HK-2 (cell line): ENCODE results near the gene CALHM6.
A peak's percentile ranks its signal among the peaks of the same experiment; 100 is the strongest.

Experiments
- DNase-seq: peaks from one replicate; pipeline ENCODE4 v3.0.0-alpha.2; 2018; ENCODE audit not compliant: unreplicated experiment

Gene CALHM6

GRCh38 chr6:116445102-116445501 lies 16.1 kb upstream of the CALHM6 start:
- no peak for DNase-seq

- DNase-seq, result no peak
Observed at GRCh38 chr6:116446399-116446798, 14.8 kb upstream of the CALHM6 start.

DNA sequence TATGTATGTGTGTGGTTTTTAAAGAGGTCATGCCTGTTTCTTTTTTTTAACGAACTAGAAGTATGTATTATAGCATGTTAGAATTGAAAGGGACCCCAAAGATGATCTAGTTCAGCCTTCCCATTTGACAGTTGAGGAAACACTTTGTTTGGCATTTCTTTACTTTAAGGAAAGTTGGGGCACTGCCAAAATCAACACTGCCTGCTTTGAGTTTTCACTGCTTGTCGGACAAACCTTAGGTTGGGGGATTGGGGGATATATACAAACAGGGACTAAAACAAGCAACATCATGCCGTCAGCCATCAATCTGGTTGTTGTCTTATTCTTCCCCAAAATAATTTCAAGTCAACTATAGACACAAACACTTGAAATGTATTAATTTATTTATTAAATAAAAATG lies 14.1 kb upstream of the CALHM6 start:
- DNase-seq, result no peak

- peak; percentile 31 for DNase-seq
Observed at GRCh38 chr6:116447496-116448011, 13.6 kb upstream of the CALHM6 start.

GRCh38 chr6:116449565-116449964 lies 11.6 kb upstream of the CALHM6 start:
- DNase-seq, result no peak

DNA sequence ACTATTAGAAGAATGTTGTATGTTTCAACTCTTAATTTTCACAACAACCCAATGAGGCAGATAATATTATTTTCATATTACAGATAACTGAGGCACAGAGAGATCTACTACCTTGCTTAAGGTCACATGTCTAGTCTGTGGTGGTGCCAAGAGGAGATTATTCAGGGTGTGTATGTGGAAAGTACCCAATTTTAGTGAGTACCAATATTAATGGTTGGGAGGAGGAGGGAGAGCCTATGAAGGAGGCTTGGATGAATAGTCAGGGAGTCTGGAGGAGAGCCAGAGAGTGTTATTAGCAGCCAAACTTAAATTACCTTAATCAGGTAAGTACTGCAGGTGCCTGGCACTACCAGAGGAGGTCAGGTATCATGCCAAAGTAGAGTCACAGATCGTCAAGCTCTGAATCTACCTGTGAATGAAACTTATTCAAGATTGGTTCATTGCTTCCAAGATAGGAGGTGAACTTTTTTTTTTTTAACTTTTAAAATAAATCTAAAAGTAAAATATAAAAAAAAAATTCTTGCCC lies 10.9 kb upstream of the CALHM6 start:
- DNase-seq, result no peak

GRCh38 chr6:116450769-116451740 lies 10.1 kb upstream of the CALHM6 start:
- DNase-seq, result no peak

- DNase-seq, result no peak
Observed at GRCh38 chr6:116451916-116452315, 9.3 kb upstream of the CALHM6 start.

DNA sequence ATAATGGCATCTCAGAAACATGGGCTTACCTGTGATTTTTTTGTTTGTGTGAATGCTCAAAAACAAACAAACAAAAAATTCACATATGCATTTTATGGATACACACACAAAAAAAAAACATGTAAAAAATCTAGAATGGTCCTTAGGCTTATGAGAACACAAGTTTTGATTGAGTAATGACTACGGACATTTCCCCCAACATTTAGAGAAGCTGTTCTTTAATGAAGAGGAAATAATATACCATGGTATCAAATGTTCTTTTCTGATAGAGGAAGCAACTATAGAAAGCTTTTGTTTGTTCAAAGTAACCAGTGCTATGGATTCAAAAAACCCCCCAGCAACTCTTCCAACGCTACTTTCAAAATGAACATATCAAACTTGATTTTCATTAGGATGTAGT lies 8.6 kb upstream of the CALHM6 start:
- DNase-seq, result no peak

DNA sequence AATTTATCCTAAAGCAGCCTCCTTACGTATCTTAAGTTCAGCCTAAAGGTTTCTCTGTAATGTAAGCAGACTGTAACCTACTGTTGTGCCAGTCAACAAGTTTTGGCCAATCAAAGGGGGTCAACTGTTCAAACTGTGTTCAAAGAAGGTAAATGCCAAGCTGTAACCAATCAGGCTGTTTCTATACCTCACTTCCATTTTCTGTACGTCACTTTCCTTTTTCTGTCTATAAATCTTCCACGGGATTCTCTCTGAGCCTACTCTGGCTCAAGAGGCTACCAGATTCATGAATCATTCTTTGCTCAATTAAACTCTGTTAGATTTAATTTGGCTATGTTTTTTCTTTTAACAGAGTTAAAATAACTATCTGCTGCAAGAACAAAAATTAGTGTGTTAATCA lies 5.1 kb upstream of the CALHM6 start:
- DNase-seq, result no peak

- DNase-seq, result no peak
Observed at GRCh38 chr6:116456927-116457326, 4.2 kb upstream of the CALHM6 start.

DNA sequence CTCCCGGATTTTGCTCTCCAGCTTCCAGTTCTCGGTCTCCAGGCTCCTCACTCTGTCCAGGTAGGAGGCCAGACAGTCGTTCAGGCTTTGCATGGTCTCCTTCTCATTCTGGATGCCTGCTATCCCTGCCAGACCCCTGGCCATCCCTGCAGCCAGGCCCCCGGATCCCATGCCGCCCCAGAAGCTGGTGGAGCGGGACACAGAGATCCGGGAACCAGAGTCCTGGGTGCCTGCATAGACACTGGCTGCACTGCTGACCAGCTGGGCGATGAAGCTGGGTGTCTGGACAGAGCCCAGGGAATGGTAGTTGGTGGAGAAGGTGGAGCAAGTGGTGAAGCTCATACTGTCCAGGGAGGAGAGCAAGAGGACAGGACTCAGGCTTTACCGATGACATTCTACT lies 2.9 kb upstream of the CALHM6 start:
- DNase-seq, result no peak

- no peak for DNase-seq
Observed at GRCh38 chr6:116459927-116460326, 1.2 kb upstream of the CALHM6 start.

- DNase-seq, result peak; percentile 81
Observed at GRCh38 chr6:116461932-116462885, 1.0 kb downstream of the CALHM6 start.

- no peak for DNase-seq
Observed at GRCh38 chr6:116463301-116463700, 2.1 kb downstream of the CALHM6 start.

- DNase-seq, result no peak
Observed at GRCh38 chr6:116465246-116465645, 4.1 kb downstream of the CALHM6 start.

DNA sequence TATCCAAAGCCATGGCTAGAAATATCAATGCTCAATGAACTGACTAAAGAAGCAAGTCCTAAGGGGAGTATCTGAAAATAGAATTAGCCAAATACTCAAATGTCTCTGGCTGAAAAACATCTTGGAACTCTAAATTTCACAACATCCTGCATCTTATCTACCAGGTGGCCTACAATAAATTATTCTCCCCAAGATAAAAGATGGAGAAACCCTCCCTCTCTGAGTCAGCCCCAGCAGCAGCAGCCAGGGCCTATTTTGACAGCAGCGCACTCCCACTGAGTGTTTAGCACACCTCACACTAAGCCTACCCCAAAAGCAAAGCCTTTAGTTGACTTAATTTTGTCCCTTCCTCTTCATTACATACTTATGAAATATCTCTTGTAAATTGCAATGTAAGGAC lies 5.9 kb downstream of the CALHM6 start:
- DNase-seq, result no peak

DNA sequence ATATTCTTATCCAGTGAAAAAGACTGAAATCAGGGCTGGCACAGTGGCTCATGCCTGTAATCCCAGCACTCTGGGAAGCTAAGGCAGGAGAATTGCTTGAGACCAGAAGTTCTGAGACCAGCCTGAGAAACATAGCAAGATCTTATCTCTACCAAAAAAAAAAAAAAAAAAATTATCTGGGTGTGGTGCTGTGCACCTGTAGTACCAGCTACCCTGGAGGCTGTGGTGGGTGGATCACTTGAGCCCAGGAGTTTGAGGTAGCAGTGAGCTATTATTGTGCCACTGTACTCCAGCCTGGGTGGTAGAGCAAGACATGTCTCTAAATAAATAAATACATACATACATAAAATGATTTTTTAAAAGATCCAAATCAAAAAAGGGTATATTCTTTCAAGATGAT lies 6.3 kb downstream of the CALHM6 start:
- DNase-seq, result no peak

DNA sequence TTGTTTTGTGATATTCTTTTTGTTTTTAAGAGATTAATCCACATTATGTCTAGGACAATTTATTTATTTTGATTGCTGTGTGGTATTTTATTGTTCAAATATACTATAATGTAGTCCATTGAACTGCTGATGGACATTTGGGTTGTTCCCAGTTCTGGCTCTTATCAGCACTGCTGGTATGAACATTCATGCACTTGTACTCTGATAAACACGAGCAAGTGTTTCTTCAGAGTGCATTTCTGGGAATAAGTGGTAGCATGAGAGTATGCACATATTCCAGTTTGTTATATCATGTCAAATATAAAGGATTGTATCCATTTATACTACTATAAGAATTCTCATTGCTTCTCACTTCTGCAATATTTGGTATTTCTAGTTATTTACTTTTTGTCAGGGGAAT lies 7.1 kb downstream of the CALHM6 start:
- DNase-seq, result no peak

DNA sequence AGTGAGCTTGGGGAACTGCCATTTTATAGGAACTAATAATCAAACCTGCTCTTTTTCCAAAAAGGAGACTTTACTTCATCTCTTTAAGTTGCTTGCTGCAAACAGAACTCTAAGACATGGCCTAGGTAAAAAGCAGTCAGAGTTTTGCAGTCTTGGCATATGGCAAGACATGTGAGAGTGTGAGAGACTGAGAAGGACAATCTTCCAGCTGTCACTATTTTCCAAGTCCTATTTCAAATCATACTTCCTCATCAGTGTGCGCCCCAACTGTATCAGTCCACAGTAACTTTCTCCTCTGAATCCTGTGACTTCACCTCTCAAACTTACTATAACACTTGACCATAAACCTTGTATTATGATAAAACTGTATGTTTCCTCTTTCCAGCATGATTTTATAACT lies 10.4 kb downstream of the CALHM6 start:
- no peak for DNase-seq

- no peak for DNase-seq
Observed at GRCh38 chr6:116472706-116473105, 11.5 kb downstream of the CALHM6 start.

DNA sequence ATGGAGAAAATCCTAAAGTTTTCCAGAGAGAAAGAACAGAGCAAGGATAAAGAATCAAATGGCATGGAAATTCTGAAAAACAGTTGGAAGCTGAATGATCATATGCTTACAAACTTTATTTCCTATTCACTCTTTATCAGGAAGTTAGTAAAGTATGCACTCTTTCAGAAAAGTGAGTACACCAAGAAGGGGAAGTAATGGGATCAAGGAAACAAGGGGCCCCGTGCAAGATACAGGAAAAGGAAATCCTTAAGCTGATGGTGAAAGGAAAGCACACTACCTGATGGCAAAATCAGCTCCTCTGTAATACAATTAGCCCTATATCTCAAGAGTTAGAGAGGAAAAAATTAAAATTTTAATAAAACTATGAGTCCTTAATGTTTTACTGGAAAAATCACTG lies 14.0 kb downstream of the CALHM6 start:
- no peak for DNase-seq
